Astrocyte of the spinal cord (primary cell): ENCODE measurements around the gene LRBA.
"Not testable (repeated sequence)": the region's sequence is repeated elsewhere in the genome, so short reads cannot be mapped to it uniquely, and the experiment has no call there.

Experiments
- DNase-seq: peaks from one replicate; pipeline ENCODE4 v3.0.0; 2011; ENCODE audit warnings: low read depth, low spot score
- H3K4me3 ChIP-seq: 2 replicates; pipeline ENCODE4 v1.5.1; 2011; ENCODE audit warnings: low read depth, mild to moderate bottlenecking, low read length, moderate library complexity
- in situ Hi-C: cut with HindIII; loops from 2 replicates; pipeline ENCODE4 v1.10.0; 2017; ENCODE audit warnings: low sequenced_read_pairs
- TF ChIP-seq, protein P1 (sequence below): IDR thresholded peaks from 2 replicates; pipeline ENCODE4 v1.5.1; 2012; ENCODE audit warnings: low read depth, mild to moderate bottlenecking, low read length, inconsistent platforms

LRBA gene

DNA sequence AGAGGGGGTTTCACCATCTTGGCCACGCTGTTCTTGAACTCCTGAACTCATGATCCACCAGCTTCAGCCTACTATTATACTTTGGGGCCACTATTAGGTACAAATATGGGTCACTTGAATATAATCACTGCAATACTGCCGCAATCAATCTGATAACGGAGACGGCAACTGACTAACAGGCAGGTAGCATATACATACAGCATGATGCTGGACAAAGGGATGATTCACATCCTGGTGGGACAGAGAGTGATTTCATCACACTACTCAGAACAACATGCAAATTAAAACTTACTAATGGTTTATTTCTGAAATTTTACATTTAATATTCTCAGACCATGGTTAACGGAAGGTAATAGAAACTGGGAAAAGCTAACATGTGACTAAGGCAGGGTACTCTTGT is 10.9 kb downstream of the LRBA start:
- no peak overlapping the region for H3K4me3 ChIP-seq
- TF ChIP-seq, protein P1, sequence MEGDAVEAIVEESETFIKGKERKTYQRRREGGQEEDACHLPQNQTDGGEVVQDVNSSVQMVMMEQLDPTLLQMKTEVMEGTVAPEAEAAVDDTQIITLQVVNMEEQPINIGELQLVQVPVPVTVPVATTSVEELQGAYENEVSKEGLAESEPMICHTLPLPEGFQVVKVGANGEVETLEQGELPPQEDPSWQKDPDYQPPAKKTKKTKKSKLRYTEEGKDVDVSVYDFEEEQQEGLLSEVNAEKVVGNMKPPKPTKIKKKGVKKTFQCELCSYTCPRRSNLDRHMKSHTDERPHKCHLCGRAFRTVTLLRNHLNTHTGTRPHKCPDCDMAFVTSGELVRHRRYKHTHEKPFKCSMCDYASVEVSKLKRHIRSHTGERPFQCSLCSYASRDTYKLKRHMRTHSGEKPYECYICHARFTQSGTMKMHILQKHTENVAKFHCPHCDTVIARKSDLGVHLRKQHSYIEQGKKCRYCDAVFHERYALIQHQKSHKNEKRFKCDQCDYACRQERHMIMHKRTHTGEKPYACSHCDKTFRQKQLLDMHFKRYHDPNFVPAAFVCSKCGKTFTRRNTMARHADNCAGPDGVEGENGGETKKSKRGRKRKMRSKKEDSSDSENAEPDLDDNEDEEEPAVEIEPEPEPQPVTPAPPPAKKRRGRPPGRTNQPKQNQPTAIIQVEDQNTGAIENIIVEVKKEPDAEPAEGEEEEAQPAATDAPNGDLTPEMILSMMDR, result no peak
- DNase-seq, result peak; percentile 38
- in situ Hi-C loops, result no loop called here

DNA sequence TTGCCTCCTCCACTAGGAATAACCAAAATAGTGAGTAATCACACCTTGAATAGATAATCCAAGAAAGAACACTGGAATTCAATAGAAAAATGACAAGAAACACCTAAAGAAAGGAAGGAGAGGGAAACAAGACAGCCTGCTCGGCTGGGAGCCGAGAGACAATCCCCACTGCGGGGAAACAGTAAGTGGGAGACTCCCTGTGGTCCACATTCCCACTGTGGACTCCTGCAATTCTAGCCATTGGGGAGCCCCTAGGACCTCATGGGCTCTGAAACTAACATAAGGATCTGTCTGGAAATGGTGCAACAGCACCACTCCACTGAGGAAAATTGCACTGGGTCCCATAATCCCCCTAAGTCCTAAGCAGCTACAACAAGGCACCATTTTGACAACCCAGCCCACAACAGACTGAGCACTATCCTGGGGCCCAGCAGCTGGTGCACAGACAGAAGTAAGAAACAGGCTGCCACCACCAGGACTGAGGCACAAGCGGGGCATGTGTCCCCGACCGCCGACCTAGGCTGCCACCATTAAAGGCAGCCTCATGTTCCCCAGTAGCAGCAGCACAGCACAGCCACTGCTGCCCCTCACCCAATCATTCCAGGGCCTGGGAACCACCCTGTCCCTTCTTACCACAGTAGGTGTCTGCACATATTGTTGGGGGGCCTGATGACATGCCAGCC is 14.2 kb downstream of the LRBA start:
- no peak for DNase-seq
- TF ChIP-seq, protein P1, result no peak
- no peak overlapping the region for H3K4me3 ChIP-seq
- in situ Hi-C loops, result no loop called here

DNA sequence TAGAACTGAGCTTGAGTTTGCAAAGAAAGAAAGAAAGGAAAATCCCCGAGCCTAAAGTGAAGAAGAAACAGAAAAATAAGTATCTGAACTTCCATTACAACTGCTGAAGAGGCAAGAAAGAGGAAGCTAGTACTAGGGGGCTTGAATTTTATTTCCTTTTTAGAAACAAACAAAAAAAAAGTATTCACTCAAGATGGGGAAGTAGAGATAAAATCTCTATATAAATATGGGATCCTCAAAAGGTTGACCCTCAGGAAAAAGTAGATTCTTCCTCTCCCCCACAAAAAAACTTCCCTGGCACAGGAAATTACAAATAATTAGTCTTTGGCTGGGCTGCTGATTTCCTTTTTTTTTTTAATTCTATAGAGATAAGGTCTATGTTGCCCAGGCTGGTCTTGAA is 16.0 kb downstream of the LRBA start:
- H3K4me3 ChIP-seq, result no peak overlapping the region
- in situ Hi-C loops, result no loop called here
- TF ChIP-seq, protein P1, result no peak
- no peak for DNase-seq

DNA sequence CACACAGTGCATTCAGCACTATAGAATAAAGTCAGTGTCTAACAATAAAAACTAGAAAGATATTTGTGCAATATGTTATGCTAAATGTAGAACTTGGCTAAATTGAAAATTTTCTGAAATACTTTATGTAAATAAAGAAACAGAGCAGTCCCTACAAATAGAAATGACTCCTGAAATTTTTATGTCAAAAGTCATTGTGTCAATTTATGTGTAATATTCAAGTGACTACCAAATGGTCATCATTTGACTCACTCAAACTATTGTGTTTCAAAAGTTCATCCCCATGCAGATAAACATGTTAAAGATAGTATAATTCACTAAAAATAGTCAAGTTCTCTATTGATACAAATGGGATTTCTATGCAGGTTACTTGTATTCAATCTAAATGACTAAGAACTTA is 17.9 kb downstream of the LRBA start:
- in situ Hi-C loops, result no loop called here
- H3K4me3 ChIP-seq, result no peak overlapping the region
- TF ChIP-seq, protein P1, result no peak
- DNase-seq, result no peak

DNA sequence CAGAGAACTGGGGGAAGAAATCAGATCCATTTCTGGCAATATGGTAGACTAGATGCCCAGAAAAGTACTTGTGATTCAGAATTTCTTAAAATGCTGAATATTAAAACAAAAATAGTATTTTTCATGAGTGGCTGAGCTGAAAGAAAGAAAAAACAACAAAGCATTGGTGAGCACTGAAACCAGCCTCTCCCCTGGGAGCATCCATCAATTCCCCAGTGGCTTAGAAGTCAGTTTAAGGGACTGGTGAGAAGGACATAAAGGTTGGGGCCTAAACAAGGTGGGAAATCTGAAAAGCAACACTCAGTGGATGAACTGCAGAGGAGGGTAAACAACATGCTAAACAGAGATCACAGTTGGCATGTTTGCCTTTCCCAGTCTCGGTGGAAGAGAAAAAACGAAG is 20.4 kb downstream of the LRBA start:
- TF ChIP-seq, protein P1, result no peak
- H3K4me3 ChIP-seq, result no peak overlapping the region
- in situ Hi-C loops, result no loop called here

DNA sequence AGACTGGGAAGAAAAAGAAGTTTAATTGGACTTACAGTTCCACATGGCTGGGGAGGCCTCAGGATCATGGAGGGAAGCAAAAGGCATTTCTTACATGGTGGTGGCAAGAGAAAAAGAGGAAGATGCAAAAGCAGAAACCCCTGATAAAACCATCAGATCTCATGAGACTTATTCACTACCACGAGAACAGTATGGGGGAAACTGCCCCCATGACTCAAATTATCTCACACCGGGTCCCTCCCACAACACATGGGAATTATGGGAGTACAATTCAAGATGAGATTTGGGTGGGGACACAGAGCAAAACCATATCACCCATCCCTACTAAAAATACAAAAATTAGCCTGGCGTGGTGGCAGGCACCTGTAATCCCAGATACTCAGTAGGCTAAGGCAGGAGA is 21.5 kb downstream of the LRBA start:
- DNase-seq, in situ Hi-C loops, H3K4me3 ChIP-seq: not testable (repeated sequence)

More for the DNA sequence above, 20.4 kb downstream of the LRBA start:
- DNase-seq, result no peak

DNA sequence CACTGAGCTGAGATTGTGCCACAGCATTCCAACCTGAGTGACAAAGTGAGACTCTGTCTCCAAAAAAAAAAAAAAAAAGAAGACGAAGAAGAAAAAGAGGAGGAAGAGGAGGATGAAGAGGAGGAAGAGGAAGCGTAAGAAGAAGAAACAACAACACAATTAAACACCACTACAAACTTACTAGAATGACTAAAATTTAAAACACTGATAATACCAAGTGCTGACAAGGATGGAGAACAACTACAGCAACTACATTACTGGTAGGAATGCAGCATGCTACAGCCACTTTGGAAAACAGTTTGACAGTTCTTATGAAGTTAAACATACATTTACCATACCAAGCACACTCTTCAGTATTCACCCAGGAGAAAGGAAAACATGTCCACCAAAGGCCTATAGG is 24.1 kb downstream of the LRBA start:
- TF ChIP-seq, protein P1, result no peak

More for the DNA sequence above, 24.1 kb downstream of the LRBA start:
- in situ Hi-C loops, result no loop called here
- no peak for DNase-seq
- H3K4me3 ChIP-seq, result no peak overlapping the region
